Calu3 (cell line): Measurements from ENCODE around the gene G6PC1. TPM values are rescaled to one million over a fixed set of nuclear protein-coding genes. Genes with fewer than 3 reads are reported as not detected.
"Not testable (repeated sequence)": the region's sequence is repeated elsewhere in the genome, so short reads cannot be mapped to it uniquely, and the experiment has no call there.

ENCODE experiments used
- BruUV-seq: library from RNA; stranded (reverse); fragments of 400-500 nt; replicated peaks from 2 replicates; lab custom pipeline; 2021; lab: Mats Ljungman, UMichigan
- CTCF ChIA-PET: fragments of 300-600 bp; sonication (Branson Sonifier 250); formaldehyde crosslinking; loops from one replicate; lab custom pipeline; 2022; ENCODE audit warnings: antibody characterized with exemption; lab: Charles Lee
- DNase-seq: peaks from one replicate; pipeline ENCODE4 v3.0.0; 2022
- H3K27ac Mint-ChIP-seq: one replicate; pipeline ENCODE4 v1.8.0; 2022; ENCODE audit warnings: mixed read lengths; ENCODE audit not compliant: unreplicated experiment
- H3K27me3 Mint-ChIP-seq: one replicate; pipeline ENCODE4 v1.8.0; 2022; ENCODE audit warnings: mixed read lengths; ENCODE audit not compliant: unreplicated experiment
- H3K36me3 Mint-ChIP-seq: one replicate; pipeline ENCODE4 v1.8.0; 2022; ENCODE audit warnings: mild to moderate bottlenecking, moderate library complexity, mixed read lengths; ENCODE audit not compliant: insufficient read depth, unreplicated experiment
- H3K4me1 Mint-ChIP-seq: one replicate; pipeline ENCODE4 v1.8.0; 2022; ENCODE audit warnings: mild to moderate bottlenecking, low read depth, mixed read lengths; ENCODE audit not compliant: unreplicated experiment
- H3K4me3 Mint-ChIP-seq: one replicate; pipeline ENCODE4 v1.8.0; 2022; ENCODE audit warnings: mild to moderate bottlenecking, low read depth, moderate library complexity, mixed read lengths; ENCODE audit not compliant: unreplicated experiment
- H3K9me3 Mint-ChIP-seq: one replicate; pipeline ENCODE4 v1.8.0; 2022; ENCODE audit warnings: low read depth, mixed read lengths; ENCODE audit not compliant: unreplicated experiment
- intact Hi-C: fragments of 100-400 bp; cut with micrococcal nuclease; formaldehyde crosslinking; loops from one replicate; pipeline ENCODE4 v1.10.0; 2022; ENCODE audit not compliant: unreplicated experiment
- total RNA-seq: library from RNA; stranded (reverse); gene quantifications from 2 replicates; pipeline ENCODE4 v1.2.3, GENCODE V29; 2022
- TF ChIP-seq, protein P1 (sequence below): fragments of 200-600 bp; IDR thresholded peaks from one replicate; pipeline ENCODE4 v1.8.0; 2022; ENCODE audit warnings: antibody characterized with exemption; ENCODE audit not compliant: unreplicated experiment

The G6PC1 gene
- total RNA-seq, 1 experiment from 2014 or later = not detected

- intact Hi-C loops = no loop called here
- no peaks in the 10 kb centered on the region for H3K4me1 Mint-ChIP-seq
- CTCF ChIA-PET = interaction anchor here (0.5 to 1.8 kb wide), 7 partner anchors 10 to 615 kb away, joined by 4 to 8 read pairs (median 5); partner anchors contain the start of genes RPL27 and VPS25
These were observed 18.4 kb downstream of the G6PC1 start for GRCh38 chr17:42918902-42919521.

GRCh38 chr17:42919522-42920077 is 19.0 kb downstream of the G6PC1 start:
- H3K27me3 Mint-ChIP-seq, H3K4me3 Mint-ChIP-seq, DNase-seq, intact Hi-C loops, H3K4me1 Mint-ChIP-seq, H3K36me3 Mint-ChIP-seq, H3K27ac Mint-ChIP-seq, BruUV-seq, H3K9me3 Mint-ChIP-seq: not testable (repeated sequence)
- CTCF ChIA-PET = interaction anchor here (0.6 to 1.8 kb wide), 3 partner anchors 9 to 990 kb away, joined by 3 to 8 read pairs (median 4); no protein-coding TSS in a partner anchor

More at GRCh38 chr17:42918902-42919521, 18.4 kb downstream of the G6PC1 start:
- TF ChIP-seq, protein P1, sequence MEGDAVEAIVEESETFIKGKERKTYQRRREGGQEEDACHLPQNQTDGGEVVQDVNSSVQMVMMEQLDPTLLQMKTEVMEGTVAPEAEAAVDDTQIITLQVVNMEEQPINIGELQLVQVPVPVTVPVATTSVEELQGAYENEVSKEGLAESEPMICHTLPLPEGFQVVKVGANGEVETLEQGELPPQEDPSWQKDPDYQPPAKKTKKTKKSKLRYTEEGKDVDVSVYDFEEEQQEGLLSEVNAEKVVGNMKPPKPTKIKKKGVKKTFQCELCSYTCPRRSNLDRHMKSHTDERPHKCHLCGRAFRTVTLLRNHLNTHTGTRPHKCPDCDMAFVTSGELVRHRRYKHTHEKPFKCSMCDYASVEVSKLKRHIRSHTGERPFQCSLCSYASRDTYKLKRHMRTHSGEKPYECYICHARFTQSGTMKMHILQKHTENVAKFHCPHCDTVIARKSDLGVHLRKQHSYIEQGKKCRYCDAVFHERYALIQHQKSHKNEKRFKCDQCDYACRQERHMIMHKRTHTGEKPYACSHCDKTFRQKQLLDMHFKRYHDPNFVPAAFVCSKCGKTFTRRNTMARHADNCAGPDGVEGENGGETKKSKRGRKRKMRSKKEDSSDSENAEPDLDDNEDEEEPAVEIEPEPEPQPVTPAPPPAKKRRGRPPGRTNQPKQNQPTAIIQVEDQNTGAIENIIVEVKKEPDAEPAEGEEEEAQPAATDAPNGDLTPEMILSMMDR = no peak
- H3K4me3 Mint-ChIP-seq = no peak overlapping the region
- peaks cover 10% of the 10 kb centered on the region for H3K27me3 Mint-ChIP-seq
- H3K9me3 Mint-ChIP-seq = no peaks in the 10 kb centered on the region
- H3K27ac Mint-ChIP-seq = no peak overlapping the region
- BruUV-seq = no TSS peak
- no peak for DNase-seq
- H3K36me3 Mint-ChIP-seq = no peaks in the 10 kb centered on the region

DNA sequence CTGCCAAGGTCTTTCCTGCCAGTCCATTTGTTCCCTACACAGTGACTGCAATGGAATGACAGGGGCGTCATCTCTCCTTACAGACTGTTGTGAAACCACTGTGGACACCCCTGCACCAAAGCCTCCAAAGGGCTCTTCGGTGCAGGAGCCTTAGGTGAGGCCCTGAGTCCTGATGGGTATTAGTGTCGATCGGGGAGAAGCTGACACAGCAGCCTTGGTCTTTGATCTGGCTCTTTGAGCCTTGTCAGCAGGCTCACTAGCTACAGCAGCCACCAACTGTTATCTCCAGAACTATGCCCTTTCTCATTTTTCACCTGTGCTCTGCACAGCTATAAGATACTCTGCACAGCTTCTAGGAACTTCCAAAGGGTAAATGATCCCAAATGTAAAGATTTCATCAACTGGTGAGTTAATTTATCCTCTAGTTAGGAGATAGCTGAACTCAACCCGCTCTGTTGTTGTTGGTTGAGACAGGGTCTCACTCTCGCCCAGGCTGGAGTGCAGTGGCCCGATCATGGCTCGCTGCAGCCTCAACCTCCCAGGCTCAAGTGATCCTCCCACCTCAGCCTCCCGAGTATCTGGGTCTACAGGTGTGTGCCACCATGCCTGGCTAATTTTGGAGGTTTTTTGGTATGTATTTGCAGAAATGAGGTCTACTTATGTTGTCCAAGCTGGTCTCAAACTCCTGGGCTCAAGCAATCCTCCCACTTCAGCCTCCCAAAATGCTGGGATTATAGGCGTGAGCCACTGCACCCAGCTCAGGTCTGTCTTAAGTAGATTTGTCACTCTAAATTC is 19.7 kb downstream of the G6PC1 start:
- no peaks in the 10 kb centered on the region for H3K4me1 Mint-ChIP-seq
- no peak overlapping the region for H3K4me3 Mint-ChIP-seq
- no peak overlapping the region for H3K27ac Mint-ChIP-seq
- no peaks in the 10 kb centered on the region for H3K36me3 Mint-ChIP-seq
- H3K9me3 Mint-ChIP-seq = no peaks in the 10 kb centered on the region
- DNase-seq = no peak
- intact Hi-C loops = no loop called here
- CTCF ChIA-PET = interaction anchor here (0.6 to 1.8 kb wide), 6 partner anchors 9 to 990 kb away, joined by 3 to 8 read pairs (median 3); partner anchors contain the start of gene BECN1
- TF ChIP-seq, protein P1 = no peak
- BruUV-seq = no TSS peak
- peaks cover 10% of the 10 kb centered on the region for H3K27me3 Mint-ChIP-seq

DNA sequence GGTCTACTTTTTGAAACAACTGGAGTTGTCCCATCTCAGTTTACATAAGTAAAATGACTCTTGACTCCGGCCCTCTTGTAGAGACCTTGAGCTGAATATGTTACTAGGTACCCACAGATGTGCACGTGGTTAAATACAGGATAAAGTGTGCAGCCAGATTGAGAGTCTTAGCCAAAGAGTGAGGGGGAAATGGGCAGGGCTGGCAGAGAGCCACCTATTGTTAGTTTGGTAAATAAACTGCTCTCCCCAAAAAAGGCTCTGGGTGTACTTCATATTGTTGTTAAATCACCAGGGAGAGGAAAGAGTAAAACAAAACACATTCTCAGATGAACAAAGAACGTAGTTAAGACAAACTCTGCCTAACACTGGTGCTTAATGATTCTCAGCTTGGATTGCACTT is 20.3 kb downstream of the G6PC1 start:
- peak; percentile 27 for DNase-seq
- Mint-ChIP-seq H3K9me3 (no peaks in the 10 kb centered on the region), H3K4me1 (no peaks in the 10 kb centered on the region), H3K27me3 (peaks cover 10% of the 10 kb centered on the region), H3K27ac (no peak overlapping the region), H3K4me3 (no peak overlapping the region), H3K36me3 (no peaks in the 10 kb centered on the region)
- TF ChIP-seq, protein P1 = no peak
- CTCF ChIA-PET = interaction anchor here (0.6 to 1.3 kb wide), 4 partner anchors 8 to 1522 kb away, joined by 3 to 4 read pairs (median 3); partner anchors contain the start of gene BECN1
- intact Hi-C loops = no loop called here
- no TSS peak for BruUV-seq
